Cardiac muscle cell (in vitro differentiated cells and primary cell): ENCODE results near the gene ARHGEF3. TPM values are rescaled to one million over a fixed set of nuclear protein-coding genes. Genes with fewer than 3 reads are reported as not detected.
A peak's percentile ranks its signal among the peaks of the same experiment; 100 is the strongest.

Experiments used
- DNase-seq, 2 donors: peaks; one replicate each; pipeline versions ENCODE4 v3.0.0 to v3.0.0-alpha.2; 2010 to 2017; ENCODE audit warnings: low read depth in 1 of 2, low spot score in 1 of 2
- H3K27ac ChIP-seq: fragments of 200-600 bp; sonication (generic); 2 replicates; pipeline ENCODE4 v1.5.1; 2016
- H3K27me3 ChIP-seq: fragments of 200-600 bp; sonication (generic); 2 replicates; pipeline ENCODE4 v1.6.0; 2016; ENCODE audit warnings: control low read depth
- H3K36me3 ChIP-seq: fragments of 200-600 bp; sonication (generic); 2 replicates; pipeline ENCODE4 v1.5.1; 2016; ENCODE audit warnings: control low read depth
- H3K4me1 ChIP-seq: fragments of 200-600 bp; sonication (generic); 2 replicates; pipeline ENCODE4 v1.8.1; 2017; ENCODE audit warnings: low read depth, mild to moderate bottlenecking, mixed run types
- H3K4me3 ChIP-seq: fragments of 200-600 bp; sonication (generic); 2 replicates; pipeline ENCODE4 v1.5.1; 2016; ENCODE audit warnings: mild to moderate bottlenecking
- H3K9me3 ChIP-seq: fragments of 200-600 bp; sonication (generic); 2 replicates; pipeline ENCODE4 v1.5.1; 2017; ENCODE audit warnings: low read depth, mild to moderate bottlenecking, control low read depth
- polyA plus RNA-seq: library from polyadenylated mRNA; unstranded; fragments of >200 nt; fragmentation: Nextera tagmentation; extraction: Ambion mirVana; gene quantifications from 2 replicates; pipeline ENCODE4 v1.2.1, GENCODE V29; 2016
- total RNA-seq: library from RNA; depleted of rRNA; stranded (reverse); fragments of >200 nt; gene quantifications from 2 replicates; pipeline ENCODE4 v1.2.3, GENCODE V29; 2016
- TF ChIP-seq, protein P1 (sequence below): IDR thresholded peaks from 2 replicates; pipeline ENCODE4 v1.5.1; 2012; ENCODE audit warnings: low read depth, mild to moderate bottlenecking, low read length

ARHGEF3 gene
- total and polyA plus RNA-seq, 2 experiments from 2014 or later = 9.3 to 12.8 TPM

DNA sequence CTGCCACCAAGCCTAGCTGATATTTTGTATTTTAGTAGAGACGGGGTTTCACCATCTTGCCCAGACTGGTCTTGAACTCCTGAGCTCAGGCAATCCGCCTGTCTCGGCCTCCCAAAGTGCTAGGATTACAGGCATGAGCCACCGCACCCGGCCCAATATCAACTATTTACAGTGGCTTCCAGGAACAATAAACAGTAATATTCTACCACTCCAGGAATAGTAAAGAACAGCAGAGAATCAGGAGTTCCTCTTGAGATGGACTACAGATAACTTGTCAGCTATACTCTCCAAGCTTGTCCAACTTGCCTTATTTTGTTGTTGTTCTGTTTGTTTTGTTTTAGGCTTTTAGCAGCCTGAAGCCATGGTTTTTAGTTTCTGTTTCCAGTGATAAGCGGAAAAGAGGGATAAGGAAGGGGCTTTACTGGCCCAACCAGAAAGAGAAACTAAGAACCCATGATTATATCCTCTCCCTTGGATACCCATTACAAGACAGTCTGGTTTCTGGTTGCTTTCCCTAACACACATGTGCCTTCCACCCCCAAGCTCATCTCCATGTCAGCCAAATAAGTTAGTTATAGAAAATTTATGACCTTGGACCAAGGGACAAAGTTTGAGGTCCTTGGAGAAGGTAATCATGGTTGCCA, 36.7 kb downstream of the ARHGEF3 start:
- no peaks in the 10 kb centered on the region for H3K36me3 ChIP-seq
- no peak overlapping the region for H3K27ac ChIP-seq
- no peak overlapping the region for H3K4me3 ChIP-seq
- H3K27me3 ChIP-seq = no peaks in the 10 kb centered on the region
- no peaks in the 10 kb centered on the region for H3K9me3 ChIP-seq
- H3K4me1 ChIP-seq = no peaks in the 10 kb centered on the region
- TF ChIP-seq, protein P1, sequence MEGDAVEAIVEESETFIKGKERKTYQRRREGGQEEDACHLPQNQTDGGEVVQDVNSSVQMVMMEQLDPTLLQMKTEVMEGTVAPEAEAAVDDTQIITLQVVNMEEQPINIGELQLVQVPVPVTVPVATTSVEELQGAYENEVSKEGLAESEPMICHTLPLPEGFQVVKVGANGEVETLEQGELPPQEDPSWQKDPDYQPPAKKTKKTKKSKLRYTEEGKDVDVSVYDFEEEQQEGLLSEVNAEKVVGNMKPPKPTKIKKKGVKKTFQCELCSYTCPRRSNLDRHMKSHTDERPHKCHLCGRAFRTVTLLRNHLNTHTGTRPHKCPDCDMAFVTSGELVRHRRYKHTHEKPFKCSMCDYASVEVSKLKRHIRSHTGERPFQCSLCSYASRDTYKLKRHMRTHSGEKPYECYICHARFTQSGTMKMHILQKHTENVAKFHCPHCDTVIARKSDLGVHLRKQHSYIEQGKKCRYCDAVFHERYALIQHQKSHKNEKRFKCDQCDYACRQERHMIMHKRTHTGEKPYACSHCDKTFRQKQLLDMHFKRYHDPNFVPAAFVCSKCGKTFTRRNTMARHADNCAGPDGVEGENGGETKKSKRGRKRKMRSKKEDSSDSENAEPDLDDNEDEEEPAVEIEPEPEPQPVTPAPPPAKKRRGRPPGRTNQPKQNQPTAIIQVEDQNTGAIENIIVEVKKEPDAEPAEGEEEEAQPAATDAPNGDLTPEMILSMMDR = no peak
- DNase-seq = no peak

DNA sequence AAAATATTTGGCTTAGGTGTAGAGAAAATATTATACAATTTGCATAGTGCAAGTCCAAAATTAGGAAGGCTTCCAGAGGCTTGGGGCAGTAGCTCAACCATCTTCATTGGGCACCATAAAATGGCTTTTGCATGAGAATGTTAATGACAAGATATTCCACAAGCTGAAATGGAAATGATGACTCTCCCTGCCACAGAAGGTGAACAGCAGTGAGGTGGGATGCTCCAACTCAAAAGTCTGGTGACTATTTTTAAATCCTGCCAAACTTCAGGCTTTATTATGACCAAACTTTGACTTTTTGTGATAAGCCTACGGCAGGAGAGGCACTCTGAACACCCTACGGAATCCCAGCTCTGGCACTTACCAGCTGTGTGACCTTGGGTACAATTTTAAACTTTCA, 37.6 kb downstream of the ARHGEF3 start:
- Histone ChIP-seq H3K9me3 (no peaks in the 10 kb centered on the region), H3K36me3 (no peaks in the 10 kb centered on the region), H3K4me1 (no peaks in the 10 kb centered on the region), H3K4me3 (no peak overlapping the region), H3K27ac (no peak overlapping the region), H3K27me3 (no peaks in the 10 kb centered on the region)
- DNase-seq = no peak
- TF ChIP-seq, protein P1 = no peak

DNA sequence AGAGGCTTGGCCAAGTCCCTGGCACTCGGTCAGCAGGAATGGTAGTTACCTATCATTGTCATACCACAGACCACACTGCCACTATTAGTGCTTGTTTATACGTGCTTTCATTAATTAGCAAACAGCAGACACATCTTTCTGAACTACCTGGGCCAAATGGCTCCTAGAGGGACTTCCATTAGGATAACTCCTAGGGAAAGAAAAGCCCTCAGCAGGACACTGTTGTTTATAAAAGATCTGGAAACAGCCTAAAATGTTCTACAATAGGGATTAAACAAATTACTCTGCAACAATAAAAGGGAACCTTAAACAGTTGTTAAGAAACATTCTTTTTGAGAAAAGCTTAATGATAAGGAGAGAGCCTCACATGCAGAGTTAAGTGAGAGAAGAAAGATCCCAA, 38.5 kb downstream of the ARHGEF3 start:
- H3K27ac ChIP-seq = no peak overlapping the region
- no peaks in the 10 kb centered on the region for H3K36me3 ChIP-seq
- no peak for DNase-seq
- H3K9me3 ChIP-seq = no peaks in the 10 kb centered on the region
- no peak overlapping the region for H3K4me3 ChIP-seq
- no peaks in the 10 kb centered on the region for H3K4me1 ChIP-seq
- TF ChIP-seq, protein P1 = no peak
- H3K27me3 ChIP-seq = no peaks in the 10 kb centered on the region

DNA sequence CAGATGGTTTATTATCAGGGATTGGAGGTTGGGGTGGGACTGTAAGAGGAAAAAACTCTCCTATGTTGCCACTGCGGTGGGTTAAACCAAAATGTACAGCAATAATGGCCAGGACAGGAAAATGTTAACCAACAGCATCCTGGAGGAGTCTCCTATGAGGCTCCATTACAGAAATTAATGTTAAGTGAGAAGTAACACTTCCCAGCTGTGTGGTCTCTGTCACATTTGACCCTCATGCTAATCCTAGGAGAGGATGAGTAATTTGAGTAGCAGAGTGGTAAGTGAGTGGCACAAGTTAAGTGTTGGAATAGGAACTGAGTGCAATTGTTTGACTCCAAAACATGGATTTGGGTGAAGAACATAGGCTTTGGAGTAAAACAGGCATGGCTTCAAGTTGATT, 39.0 kb downstream of the ARHGEF3 start:
- H3K27ac ChIP-seq = no peak overlapping the region
- TF ChIP-seq, protein P1 = no peak
- H3K36me3 ChIP-seq = no peaks in the 10 kb centered on the region
- H3K4me1 ChIP-seq = no peaks in the 10 kb centered on the region
- H3K4me3 ChIP-seq = no peak overlapping the region
- no peaks in the 10 kb centered on the region for H3K9me3 ChIP-seq
- DNase-seq = peak in 1 of 2 donors; percentile 29
- no peaks in the 10 kb centered on the region for H3K27me3 ChIP-seq

DNA sequence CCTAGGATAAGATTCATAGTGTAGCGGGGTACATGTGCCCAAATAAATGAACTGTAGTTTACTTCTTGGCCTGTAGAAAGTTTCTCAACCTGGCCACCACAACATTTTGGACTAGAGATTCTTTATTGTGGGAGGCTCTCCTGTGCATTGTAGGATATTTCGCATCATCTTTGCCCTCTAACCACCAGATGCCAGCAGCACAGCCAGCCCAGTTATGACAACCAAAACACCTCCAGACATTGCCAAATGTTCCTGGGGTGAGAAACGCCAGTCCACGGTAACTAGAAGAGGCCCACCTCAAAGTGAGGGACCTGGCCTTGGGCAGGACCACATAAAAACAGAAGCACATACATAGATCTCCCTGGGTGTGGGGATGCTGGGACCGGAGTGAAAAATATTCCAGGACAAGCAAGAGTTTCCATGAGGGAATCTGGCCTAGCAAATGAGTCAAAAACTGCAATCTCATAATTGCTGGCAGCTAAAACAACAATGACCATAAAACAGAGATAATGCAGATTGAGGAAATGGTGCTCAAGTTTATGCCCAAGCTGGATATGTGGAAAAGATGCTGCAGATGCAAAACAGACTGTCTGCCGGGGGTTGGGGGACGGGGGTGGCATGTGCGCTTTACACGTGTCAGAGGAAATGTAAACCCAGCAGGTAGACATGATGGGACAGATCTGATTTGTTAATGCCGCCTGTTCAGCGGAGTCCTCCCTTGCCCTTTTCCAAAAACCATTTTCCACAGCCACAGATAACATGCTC, 39.7 kb downstream of the ARHGEF3 start:
- Histone ChIP-seq H3K4me3 (no peak overlapping the region), H3K9me3 (no peaks in the 10 kb centered on the region), H3K4me1 (no peaks in the 10 kb centered on the region), H3K27me3 (no peaks in the 10 kb centered on the region), H3K36me3 (no peaks in the 10 kb centered on the region), H3K27ac (no peak overlapping the region)
- peak in 1 of 2 donors; percentile 82 for DNase-seq
- TF ChIP-seq, protein P1 = no peak
